GM12878 (cell line): ENCODE results near the gene ZNRF3. TPM values are rescaled to one million over a fixed set of nuclear protein-coding genes. Genes with fewer than 3 reads are reported as not detected.

ENCODE experiments used
- ATAC-seq: fragments of 200-7000 bp; cut with Tn5 transposase; 3 replicates; pipeline ENCODE4 v1.9.1; 2020; ENCODE audit warnings: mild to moderate bottlenecking, moderate library complexity
- BruUV-seq: library from RNA; stranded (reverse); fragments of 400-500 nt; replicated peaks from 2 replicates; lab custom pipeline; 2021; lab: Mats Ljungman, UMichigan
- CTCF ChIA-PET: fragments of 300-600 bp; sonication (Branson Sonifier 250); formaldehyde crosslinking; extraction: SDS; loops from one replicate; lab custom pipeline; 2021; ENCODE audit warnings: inconsistent platforms; lab: Yijun Ruan, JAX
- POLR2A ChIA-PET: fragments of 350-600 bp; formaldehyde crosslinking; extraction: SDS; loops from one replicate; lab custom pipeline; 2021; ENCODE audit warnings: inconsistent platforms; lab: Charles Lee
- RAD21 ChIA-PET: fragments of 300-600 bp; sonication (Branson Sonifier 250); formaldehyde crosslinking; loops from one replicate; lab custom pipeline; 2023; ENCODE audit warnings: antibody characterized with exemption; ENCODE audit not compliant: unreplicated experiment; lab: Charles Lee
- SMC1A ChIA-PET: fragments of 300-600 bp; sonication (Branson Sonifier 250); formaldehyde crosslinking; loops from one replicate; lab custom pipeline; 2023; ENCODE audit not compliant: unreplicated experiment, uncharacterized antibody; lab: Charles Lee
- DNase-seq: peaks from one replicate; pipeline ENCODE4 v3.0.0-alpha.2; 2011; ENCODE audit warnings: low read depth, low spot score
- FAIRE-seq: peaks from 3 replicates; lab custom pipeline; 2011; peaks lifted over from hg19 to GRCh38; lab: Jason Lieb, UNC
- H2AFZ ChIP-seq: 2 replicates; pipeline ENCODE4 v1.6.0; 2011; ENCODE audit warnings: low read depth, low read length, control low read depth; ENCODE audit not compliant: control insufficient read depth
- H3K27ac ChIP-seq: 2 replicates; pipeline ENCODE4 v1.5.1; 2011; ENCODE audit warnings: control low read depth; ENCODE audit not compliant: control insufficient read depth, insufficient read depth
- H3K27me3 ChIP-seq, 2 experiments: replicated peaks in 1 of 2; 2 replicates each; pipeline versions ENCODE4 v1.6.0 to v1.6.1; 2011; ENCODE audit warnings: low read length in 1 of 2; ENCODE audit not compliant: control insufficient read depth in 2 of 2, insufficient read depth in 2 of 2
- H3K36me3 ChIP-seq, 2 experiments: 2 replicates each; pipeline ENCODE4 v1.5.1; 2011; ENCODE audit warnings: low read length in 1 of 2; ENCODE audit not compliant: control insufficient read depth in 2 of 2, insufficient read depth in 2 of 2
- H3K4me1 ChIP-seq: 2 replicates; pipeline ENCODE4 v1.6.1; 2011; ENCODE audit warnings: mild to moderate bottlenecking, low read length, moderate library complexity, mixed read lengths; ENCODE audit not compliant: control insufficient read depth, insufficient read depth
- H3K4me2 ChIP-seq: 2 replicates; pipeline ENCODE4 v1.6.0; 2011; ENCODE audit warnings: control low read depth; ENCODE audit not compliant: control insufficient read depth, insufficient read depth
- H3K4me3 ChIP-seq: fragments of 200-600 bp; sonication (generic); 2 replicates; pipeline ENCODE4 v1.5.1; 2016
- H3K79me2 ChIP-seq: 2 replicates; pipeline ENCODE4 v1.6.0; 2011; ENCODE audit warnings: low read length; ENCODE audit not compliant: control insufficient read depth, insufficient read depth
- H3K9ac ChIP-seq: 2 replicates; pipeline ENCODE4 v1.8.0; 2011; ENCODE audit warnings: low read length, control low read depth, mixed read lengths; ENCODE audit not compliant: control insufficient read depth, insufficient read depth
- H3K9me3 ChIP-seq: replicated peaks from 3 replicates; pipeline ENCODE4 v1.5.1; 2011; ENCODE audit warnings: mild to moderate bottlenecking, low read length; ENCODE audit not compliant: control insufficient read depth, insufficient read depth
- H4K20me1 ChIP-seq: 2 replicates; pipeline ENCODE4 v1.6.0; 2011; ENCODE audit not compliant: control insufficient read depth, insufficient read depth
- BMI1 ChIP-seq: fragments of 450-650 bp; IDR thresholded peaks from 2 replicates; pipeline ENCODE4 v1.6.1; 2016; ENCODE audit warnings: mild to moderate bottlenecking, moderate library complexity, borderline replicate concordance
- EED ChIP-seq: sonication (generic); IDR thresholded peaks from 2 replicates; pipeline ENCODE4 v1.6.1; 2016; ENCODE audit warnings: antibody characterized with exemption, low read depth
- IRF4 ChIP-seq: IDR thresholded peaks from 2 replicates; pipeline ENCODE4 v1.6.1; 2011; ENCODE audit warnings: low read depth, low read length
- NFIC ChIP-seq: IDR thresholded peaks from 2 replicates; pipeline ENCODE4 v1.6.1; 2012; ENCODE audit warnings: low read depth, mild to moderate bottlenecking, inconsistent platforms, low read length, moderate library complexity
- NFYB ChIP-seq: IDR thresholded peaks from 2 replicates; pipeline ENCODE4 v1.6.1; 2011; ENCODE audit warnings: low read depth, mild to moderate bottlenecking, low read length, improper control_type of control experiment, moderate library complexity; ENCODE audit not compliant: insufficient read depth
- NRF1 ChIP-seq: conservative IDR thresholded peaks from 2 replicates; pipeline ENCODE4 v1.6.1; 2011; ENCODE audit warnings: mild to moderate bottlenecking, low read depth, low read length, improper control_type of control experiment
- PAX8 ChIP-seq: fragments of 450-650 bp; IDR thresholded peaks from 2 replicates; pipeline ENCODE4 v1.6.1; 2017; ENCODE audit warnings: mild to moderate bottlenecking, moderate library complexity
- POU2F2 ChIP-seq: IDR thresholded peaks from 3 replicates; pipeline ENCODE4 v1.6.1; 2011; ENCODE audit warnings: low read depth, mild to moderate bottlenecking, low read length, borderline replicate concordance
- RAD21 ChIP-seq: IDR thresholded peaks from 2 replicates; pipeline ENCODE4 v1.6.1; 2011; ENCODE audit warnings: mild to moderate bottlenecking, low read depth, low read length, moderate library complexity; ENCODE audit not compliant: insufficient read depth
- SPI1 ChIP-seq: IDR thresholded peaks from 2 replicates; pipeline ENCODE4 v1.6.1; 2011; ENCODE audit warnings: low read depth, mild to moderate bottlenecking, low read length, moderate library complexity, borderline replicate concordance; ENCODE audit not compliant: insufficient read depth
- WRNIP1 ChIP-seq: IDR thresholded peaks from 2 replicates; pipeline ENCODE4 v1.6.1; 2011; ENCODE audit warnings: low read depth, low read length, improper control_type of control experiment, borderline replicate concordance
- YBX1 ChIP-seq: fragments of 450-650 bp; IDR thresholded peaks from 2 replicates; pipeline ENCODE4 v1.6.1; 2016; ENCODE audit warnings: antibody characterized with exemption
- WGBS: methylation state at CpG from one replicate; pipeline ENCODE4 v1.1.6; 2016; ENCODE audit warnings: low lambda C conversion rate; ENCODE audit not compliant: insufficient replicate concordance, insufficient coverage; ENCODE audit errors: missing lambda C conversion rate; 5-methylcytosine and 5-hydroxymethylcytosine counted together
- in situ Hi-C: fragments of 300-500 bp; cut with MboI; formaldehyde crosslinking; loops from 9 replicates; pipeline ENCODE4 v1.14.3; 2018; ENCODE audit warnings: mixed read lengths
- intact Hi-C: fragments of 100-400 bp; cut with micrococcal nuclease; formaldehyde crosslinking; loops from one replicate; pipeline ENCODE4 v1.14.2; 2022; ENCODE audit not compliant: unreplicated experiment
- polyA plus RNA-seq, 11 experiments: library from polyadenylated mRNA; depleted of rRNA in 4 of 11; unstranded in 6 of 11; stranded (reverse) in 5 of 11; fragments of >200 nt; fragmentation: Nextera tagmentation in 4 of 11; fragmentation: Illumina TruSeq in 1 of 11; extraction: Ambion mirVana in 4 of 11; extraction: Trizol in 1 of 11; gene quantifications; 1 replicate in 1 of 11; 2 replicates in 10 of 11; pipeline versions ENCODE4 v1.2.1 to v1.2.3, GENCODE V29; 2011 to 2016; ENCODE audit warnings: inconsistent platforms in 2 of 11, missing spikeins in 2 of 11, low read depth in 1 of 11
- total RNA-seq, 4 experiments: library from RNA; depleted of rRNA in 3 of 4; stranded (reverse); fragments of >200 nt in 3 of 4; fragmentation: Illumina TruSeq in 1 of 4; extraction: Trizol in 1 of 4; gene quantifications; 2 replicates each; pipeline versions ENCODE4 v1.2.1 to v1.2.3, GENCODE V29; 2013 to 2021
- TF ChIP-seq, protein P1 (sequence below): fragments of 450-650 bp; IDR thresholded peaks from 2 replicates; pipeline ENCODE4 v1.6.1; 2017; ENCODE audit warnings: low read depth, mild to moderate bottlenecking, moderate library complexity
- TF ChIP-seq, protein P2 (sequence below): fragments of 450-650 bp; IDR thresholded peaks from 2 replicates; pipeline ENCODE4 v1.6.1; 2017; ENCODE audit warnings: mild to moderate bottlenecking, moderate library complexity
- TF ChIP-seq, protein P3 (sequence below): IDR thresholded peaks from 2 replicates; pipeline ENCODE4 v1.6.1; 2011; ENCODE audit warnings: borderline replicate concordance, low read depth, mild to moderate bottlenecking, moderate library complexity, low read length; ENCODE audit not compliant: insufficient read depth, poor library complexity, severe bottlenecking

ZNRF3 gene
- total and polyA plus RNA-seq, 10 of the 15 experiments (the other 5 are each of a cell fraction or from before 2014, with no cell fraction given): 0.05 to 2.4 (median 0.46) TPM

DNA sequence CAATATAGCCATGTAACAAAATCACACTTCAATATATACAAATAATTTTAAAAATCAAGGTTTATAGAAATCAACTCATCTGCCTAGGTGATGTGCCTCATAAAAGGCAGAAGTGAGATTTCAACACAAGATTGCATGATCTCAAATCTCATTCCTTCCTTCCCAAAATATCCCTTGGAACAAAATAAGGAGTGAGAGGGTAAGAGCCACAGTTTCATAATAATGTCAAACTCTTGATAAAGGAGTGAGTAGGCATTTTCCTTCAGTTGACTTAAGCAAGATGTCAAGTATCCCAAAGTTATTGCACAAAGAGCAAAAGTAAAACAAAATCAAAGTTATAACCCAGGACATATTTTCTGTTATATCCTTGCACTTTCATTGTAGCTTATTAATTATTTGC, 97.0 kb downstream of the ZNRF3 start (continued):
- TF ChIP-seq, protein P1, sequence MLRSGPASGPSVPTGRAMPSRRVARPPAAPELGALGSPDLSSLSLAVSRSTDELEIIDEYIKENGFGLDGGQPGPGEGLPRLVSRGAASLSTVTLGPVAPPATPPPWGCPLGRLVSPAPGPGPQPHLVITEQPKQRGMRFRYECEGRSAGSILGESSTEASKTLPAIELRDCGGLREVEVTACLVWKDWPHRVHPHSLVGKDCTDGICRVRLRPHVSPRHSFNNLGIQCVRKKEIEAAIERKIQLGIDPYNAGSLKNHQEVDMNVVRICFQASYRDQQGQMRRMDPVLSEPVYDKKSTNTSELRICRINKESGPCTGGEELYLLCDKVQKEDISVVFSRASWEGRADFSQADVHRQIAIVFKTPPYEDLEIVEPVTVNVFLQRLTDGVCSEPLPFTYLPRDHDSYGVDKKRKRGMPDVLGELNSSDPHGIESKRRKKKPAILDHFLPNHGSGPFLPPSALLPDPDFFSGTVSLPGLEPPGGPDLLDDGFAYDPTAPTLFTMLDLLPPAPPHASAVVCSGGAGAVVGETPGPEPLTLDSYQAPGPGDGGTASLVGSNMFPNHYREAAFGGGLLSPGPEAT: no peak
- no peak for TF ChIP-seq SPI1
- TF ChIP-seq NFYB: no peak
- no peak for TF ChIP-seq EED
- no peak for TF ChIP-seq BMI1

DNA sequence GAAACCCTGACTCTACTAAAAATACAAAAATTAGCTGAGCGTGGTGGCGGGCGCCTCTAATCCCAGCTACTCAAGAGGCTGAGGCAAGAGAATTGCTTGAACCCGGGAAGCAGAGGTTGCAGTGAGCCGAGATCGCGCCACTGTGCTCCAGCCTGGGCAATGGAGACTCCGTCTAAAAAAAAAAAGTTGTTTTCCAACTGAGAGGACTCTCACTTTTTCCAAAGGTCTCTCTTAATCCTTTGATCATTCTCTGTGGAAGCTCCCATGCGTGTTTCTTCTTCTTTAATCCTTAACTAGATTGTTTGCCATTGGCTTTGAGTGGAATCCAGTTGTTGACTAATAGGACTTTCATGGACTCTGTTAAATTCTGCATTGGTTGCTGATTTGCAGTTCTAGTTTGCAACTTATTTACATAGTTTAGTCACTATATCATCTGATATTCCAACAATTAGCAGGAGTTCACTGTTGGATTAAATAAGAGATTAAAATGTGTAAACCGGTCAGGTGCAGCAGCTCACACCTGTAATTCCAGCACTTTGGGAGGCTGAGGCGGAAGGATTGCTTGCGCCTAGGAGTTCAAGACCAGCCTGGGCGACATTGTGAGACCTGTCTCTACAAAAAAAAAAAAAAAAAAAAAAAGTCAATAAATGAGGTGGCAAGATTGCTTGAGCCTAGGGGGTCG, 98.6 kb downstream of the ZNRF3 start:
- in situ Hi-C loops: no loop called here
- TF ChIP-seq NRF1 (no peak), SPI1 (no peak), NFIC (no peak), YBX1 (no peak), POU2F2 (no peak), RAD21 (no peak), IRF4 (no peak), PAX8 (no peak), WRNIP1 (no peak)
- TF ChIP-seq, protein P2, sequence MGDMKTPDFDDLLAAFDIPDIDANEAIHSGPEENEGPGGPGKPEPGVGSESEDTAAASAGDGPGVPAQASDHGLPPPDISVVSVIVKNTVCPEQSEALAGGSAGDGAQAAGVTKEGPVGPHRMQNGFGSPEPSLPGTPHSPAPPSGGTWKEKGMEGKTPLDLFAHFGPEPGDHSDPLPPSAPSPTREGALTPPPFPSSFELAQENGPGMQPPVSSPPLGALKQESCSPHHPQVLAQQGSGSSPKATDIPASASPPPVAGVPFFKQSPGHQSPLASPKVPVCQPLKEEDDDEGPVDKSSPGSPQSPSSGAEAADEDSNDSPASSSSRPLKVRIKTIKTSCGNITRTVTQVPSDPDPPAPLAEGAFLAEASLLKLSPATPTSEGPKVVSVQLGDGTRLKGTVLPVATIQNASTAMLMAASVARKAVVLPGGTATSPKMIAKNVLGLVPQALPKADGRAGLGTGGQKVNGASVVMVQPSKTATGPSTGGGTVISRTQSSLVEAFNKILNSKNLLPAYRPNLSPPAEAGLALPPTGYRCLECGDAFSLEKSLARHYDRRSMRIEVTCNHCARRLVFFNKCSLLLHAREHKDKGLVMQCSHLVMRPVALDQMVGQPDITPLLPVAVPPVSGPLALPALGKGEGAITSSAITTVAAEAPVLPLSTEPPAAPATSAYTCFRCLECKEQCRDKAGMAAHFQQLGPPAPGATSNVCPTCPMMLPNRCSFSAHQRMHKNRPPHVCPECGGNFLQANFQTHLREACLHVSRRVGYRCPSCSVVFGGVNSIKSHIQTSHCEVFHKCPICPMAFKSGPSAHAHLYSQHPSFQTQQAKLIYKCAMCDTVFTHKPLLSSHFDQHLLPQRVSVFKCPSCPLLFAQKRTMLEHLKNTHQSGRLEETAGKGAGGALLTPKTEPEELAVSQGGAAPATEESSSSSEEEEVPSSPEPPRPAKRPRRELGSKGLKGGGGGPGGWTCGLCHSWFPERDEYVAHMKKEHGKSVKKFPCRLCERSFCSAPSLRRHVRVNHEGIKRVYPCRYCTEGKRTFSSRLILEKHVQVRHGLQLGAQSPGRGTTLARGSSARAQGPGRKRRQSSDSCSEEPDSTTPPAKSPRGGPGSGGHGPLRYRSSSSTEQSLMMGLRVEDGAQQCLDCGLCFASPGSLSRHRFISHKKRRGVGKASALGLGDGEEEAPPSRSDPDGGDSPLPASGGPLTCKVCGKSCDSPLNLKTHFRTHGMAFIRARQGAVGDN: no peak
- TF ChIP-seq, protein P3, sequence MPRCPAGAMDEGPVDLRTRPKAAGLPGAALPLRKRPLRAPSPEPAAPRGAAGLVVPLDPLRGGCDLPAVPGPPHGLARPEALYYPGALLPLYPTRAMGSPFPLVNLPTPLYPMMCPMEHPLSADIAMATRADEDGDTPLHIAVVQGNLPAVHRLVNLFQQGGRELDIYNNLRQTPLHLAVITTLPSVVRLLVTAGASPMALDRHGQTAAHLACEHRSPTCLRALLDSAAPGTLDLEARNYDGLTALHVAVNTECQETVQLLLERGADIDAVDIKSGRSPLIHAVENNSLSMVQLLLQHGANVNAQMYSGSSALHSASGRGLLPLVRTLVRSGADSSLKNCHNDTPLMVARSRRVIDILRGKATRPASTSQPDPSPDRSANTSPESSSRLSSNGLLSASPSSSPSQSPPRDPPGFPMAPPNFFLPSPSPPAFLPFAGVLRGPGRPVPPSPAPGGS: no peak
- no peaks in the 10 kb centered on the region; the same call in 2 of the 3 replicates for H3K9me3 ChIP-seq
- H3K36me3 ChIP-seq: no peaks in the 10 kb centered on the region
- H3K27me3 ChIP-seq: 0 out of 4 replicates have a peak, but pooled peaks cover 0 to 5% of the 10 kb centered on the region in 2 experiments
- H3K79me2 ChIP-seq: no peaks in the 10 kb centered on the region
- H3K4me1 ChIP-seq: no peaks in the 10 kb centered on the region
- H3K4me3 ChIP-seq: no peak overlapping the region
- SMC1A ChIA-PET: interaction anchor here (0.7 to 2.3 kb wide), 7 partner anchors 17 to 63 kb away, joined by 3 to 7 read pairs (median 6); no protein-coding TSS in a partner anchor
- H2AFZ ChIP-seq: no peak overlapping the region
- RAD21 ChIA-PET: interaction anchor here (1.0 to 1.5 kb wide), 5 partner anchors 34 to 102 kb away, joined by 3 to 4 read pairs (median 4); no protein-coding TSS in a partner anchor
- CTCF ChIA-PET: interaction anchor here (0.9 to 1.4 kb wide), 3 partner anchors 30 to 59 kb away, joined by 3 to 4 read pairs (median 3); no protein-coding TSS in a partner anchor
- H3K9ac ChIP-seq: no peak overlapping the region
- BruUV-seq: no TSS peak
- no peak for ATAC-seq
- no peaks in the 10 kb centered on the region for H4K20me1 ChIP-seq
- WGBS: 53% methylated on average over 14 of the region's 14 CpGs
- DNase-seq: no peak
- intact Hi-C loops: no loop called here
- FAIRE-seq: no peak
- POLR2A ChIA-PET: interaction anchor here (0.7 to 1.3 kb wide), 3 partner anchors 35 to 238 kb away, joined by 3 to 4 read pairs (median 4); no protein-coding TSS in a partner anchor
- no peak overlapping the region for H3K4me2 ChIP-seq
- no peak overlapping the region for H3K27ac ChIP-seq
